Activated naive CD4-positive, alpha-beta T cell treated with anti-CD3 and anti-CD28 coated beads, Interleukin-2, amount 50 U/mL, for 24 hours (primary cell): ENCODE measurements around the gene SPCS1.

Source experiments
- H3K27ac Mint-ChIP-seq: one replicate; pipeline ENCODE4 v1.8.0; 2021; ENCODE audit warnings: mild to moderate bottlenecking, mixed read lengths
- H3K27me3 Mint-ChIP-seq: one replicate; pipeline ENCODE4 v1.8.0; 2021; ENCODE audit warnings: mixed read lengths
- H3K36me3 Mint-ChIP-seq: one replicate; pipeline ENCODE4 v1.8.0; 2021; ENCODE audit warnings: mixed read lengths
- H3K4me1 Mint-ChIP-seq: one replicate; pipeline ENCODE4 v1.8.0; 2021; ENCODE audit warnings: mixed read lengths
- H3K4me3 Mint-ChIP-seq: one replicate; pipeline ENCODE4 v1.8.0; 2021; ENCODE audit warnings: mild to moderate bottlenecking, mixed read lengths
- H3K9me3 Mint-ChIP-seq: one replicate; pipeline ENCODE4 v1.8.0; 2021; ENCODE audit warnings: mixed read lengths

SPCS1 gene

GRCh38 chr3:52742418-52743041 lies 36.6 kb downstream of the SPCS1 start:
- H3K9me3 Mint-ChIP-seq = no peaks in the 10 kb centered on the region
- H3K36me3 Mint-ChIP-seq = peaks cover 5% of the 10 kb centered on the region

GRCh38 chr3:52743152-52743551 lies 37.2 kb downstream of the SPCS1 start:
- H3K27me3 Mint-ChIP-seq = no peaks in the 10 kb centered on the region
- H3K4me1 Mint-ChIP-seq = no peaks in the 10 kb centered on the region
- no peaks in the 10 kb centered on the region for H3K9me3 Mint-ChIP-seq
- H3K27ac Mint-ChIP-seq = no peak overlapping the region
- peaks cover 4% of the 10 kb centered on the region for H3K36me3 Mint-ChIP-seq
- no peak overlapping the region for H3K4me3 Mint-ChIP-seq

More at GRCh38 chr3:52742418-52743041, 36.6 kb downstream of the SPCS1 start:
- H3K4me1 Mint-ChIP-seq = no peaks in the 10 kb centered on the region
- no peaks in the 10 kb centered on the region for H3K27me3 Mint-ChIP-seq
- H3K27ac Mint-ChIP-seq = no peak overlapping the region
- no peak overlapping the region for H3K4me3 Mint-ChIP-seq

GRCh38 chr3:52743721-52744120 lies 37.8 kb downstream of the SPCS1 start:
- H3K36me3 Mint-ChIP-seq = peaks cover 9% of the 10 kb centered on the region
- H3K27me3 Mint-ChIP-seq = no peaks in the 10 kb centered on the region
- H3K27ac Mint-ChIP-seq = no peak overlapping the region
- no peaks in the 10 kb centered on the region for H3K9me3 Mint-ChIP-seq
- no peaks in the 10 kb centered on the region for H3K4me1 Mint-ChIP-seq
- no peak overlapping the region for H3K4me3 Mint-ChIP-seq

- no peaks in the 10 kb centered on the region for H3K27me3 Mint-ChIP-seq
- no peaks in the 10 kb centered on the region for H3K9me3 Mint-ChIP-seq
- H3K4me3 Mint-ChIP-seq = no peak overlapping the region
- H3K4me1 Mint-ChIP-seq = no peaks in the 10 kb centered on the region
- peaks cover 13% of the 10 kb centered on the region for H3K36me3 Mint-ChIP-seq
- no peak overlapping the region for H3K27ac Mint-ChIP-seq
Measured at GRCh38 chr3:52752045-52752660, 46.2 kb downstream of the SPCS1 start.

DNA sequence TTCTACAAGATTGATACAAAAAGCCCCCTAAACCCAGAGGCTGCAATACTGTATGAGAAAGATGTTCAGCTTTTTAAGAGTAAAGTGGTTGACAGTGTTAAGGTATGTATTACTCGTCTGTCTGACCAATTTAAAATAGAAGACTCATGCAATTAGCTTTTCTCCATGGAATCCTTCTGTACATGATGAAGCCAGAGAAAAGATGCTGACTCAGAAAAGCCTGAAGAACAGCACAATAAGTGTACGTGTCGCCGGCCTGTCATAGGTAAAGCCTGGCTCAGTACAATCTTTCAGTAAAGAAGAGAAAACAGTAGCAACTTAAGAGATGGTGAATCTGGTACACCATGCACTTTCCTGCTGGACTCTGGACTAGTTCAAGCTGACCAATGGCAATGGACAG lies 48.5 kb downstream of the SPCS1 start:
- Mint-ChIP-seq H3K27ac (no peak overlapping the region), H3K36me3 (peaks cover 12% of the 10 kb centered on the region)

DNA sequence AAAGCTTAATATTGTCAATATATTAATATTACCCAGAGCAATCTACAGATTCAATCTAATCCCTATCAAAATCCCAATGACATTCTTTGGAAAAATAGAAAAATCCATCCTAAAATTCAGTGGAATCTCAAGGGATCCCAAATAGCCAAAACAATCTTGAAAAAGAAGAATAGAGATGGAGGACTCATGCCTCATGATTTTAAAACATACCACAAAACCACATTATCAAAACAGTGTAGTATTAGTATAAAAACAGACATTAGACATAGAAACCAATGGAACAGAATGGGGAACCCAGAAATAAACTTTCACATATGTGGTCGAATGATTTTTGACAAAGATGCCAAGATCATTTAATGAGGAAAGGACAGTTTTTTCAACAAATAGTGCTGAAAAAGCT lies 50.2 kb downstream of the SPCS1 start:
- no peaks in the 10 kb centered on the region for H3K9me3 Mint-ChIP-seq
- H3K36me3 Mint-ChIP-seq = peaks cover 15% of the 10 kb centered on the region
- H3K4me1 Mint-ChIP-seq = no peaks in the 10 kb centered on the region
- no peaks in the 10 kb centered on the region for H3K27me3 Mint-ChIP-seq
- H3K27ac Mint-ChIP-seq = no peak overlapping the region
- no peak overlapping the region for H3K4me3 Mint-ChIP-seq

More for the DNA sequence above, 48.5 kb downstream of the SPCS1 start:
- Mint-ChIP-seq H3K9me3 (no peaks in the 10 kb centered on the region), H3K4me3 (no peak overlapping the region), H3K27me3 (no peaks in the 10 kb centered on the region), H3K4me1 (no peaks in the 10 kb centered on the region)
